ENCODE data around the gene MAGEB2. TPM values are rescaled to one million over a fixed set of nuclear protein-coding genes. Genes with fewer than 3 reads are reported as not detected.

Gene MAGEB2
- polyA plus RNA-seq, 3 donors from 2014 or later = not detected

- H3K27me3 Mint-ChIP-seq (ENCODE audit: low read depth in 3 of 3) = peaks cover 2 to 6% (median 2%) of the 10 kb centered on the region in 3 donors
- peaks cover 0 to 6% (median 0%) of the 10 kb centered on the region in 6 donors for H3K9me3 Mint-ChIP-seq
- H3K27ac Mint-ChIP-seq = no peak within 1 kb of the TSS
- no peak within 1 kb of the TSS for H3K4me3 Mint-ChIP-seq
- H3K36me3 Mint-ChIP-seq = no peaks in the 10 kb centered on the region
- H3K4me1 Mint-ChIP-seq = no peaks in the 10 kb centered on the region
- DNase-seq = no peak
Observed at GRCh38 chrX:30241724-30242415, 26.5 kb downstream of the MAGEB2 start, which contains the start of gene MAGEB4. Gene MAGEB4, plus strand, starts transcription at chrX:30242000. Its CDS starts 136 bp downstream, at chrX:30242136.

GRCh38 chrX:30246769-30247489 lies 31.6 kb downstream of the MAGEB2 start, which contains the start of gene MAGEB1:
Gene MAGEB1, plus strand, starts transcription at chrX:30247146. Its CDS starts 3,348 bp downstream, at chrX:30250494.
- no peak within 1 kb of the TSS for H3K4me3 Mint-ChIP-seq
- peaks cover 2 to 8% (median 2%) of the 10 kb centered on the region in 3 donors for H3K27me3 Mint-ChIP-seq (ENCODE audit: low read depth in 3 of 3)
- H3K36me3 Mint-ChIP-seq = no peaks in the 10 kb centered on the region
- no peak for DNase-seq
- H3K4me1 Mint-ChIP-seq = no peaks in the 10 kb centered on the region
- H3K27ac Mint-ChIP-seq = no peak within 1 kb of the TSS
- peaks cover 0 to 6% (median 0%) of the 10 kb centered on the region in 6 donors for H3K9me3 Mint-ChIP-seq

- Mint-ChIP-seq H3K9me3 (peaks cover 0 to 6% (median 0%) of the 10 kb centered on the region in 6 donors), H3K36me3 (no peaks in the 10 kb centered on the region), H3K27ac (no peak overlapping the region), H3K4me1 (no peaks in the 10 kb centered on the region), H3K27me3 (ENCODE audit: low read depth in 3 of 3) (peaks cover 2 to 4% (median 4%) of the 10 kb centered on the region in 3 donors), H3K4me3 (no peak overlapping the region)
- no peak for DNase-seq
Observed at GRCh38 chrX:30248854-30249253, 33.5 kb downstream of the MAGEB2 start.

GRCh38 chrX:30253257-30253656 lies 37.9 kb downstream of the MAGEB2 start:
- Mint-ChIP-seq H3K9me3 (peaks cover 2 to 11% (median 4%) of the 10 kb centered on the region in 6 donors), H3K27ac (no peak overlapping the region), H3K4me1 (no peaks in the 10 kb centered on the region), H3K27me3 (ENCODE audit: low read depth in 3 of 3) (peaks cover 1 to 4% (median 4%) of the 10 kb centered on the region in 3 donors), H3K4me3 (no peak overlapping the region), H3K36me3 (no peaks in the 10 kb centered on the region)
- DNase-seq = no peak

GRCh38 chrX:30259927-30260326 lies 44.6 kb downstream of the MAGEB2 start:
- H3K27me3 Mint-ChIP-seq (ENCODE audit: low read depth in 3 of 3) = peaks cover 0 to 1% (median 0%) of the 10 kb centered on the region in 3 donors
- DNase-seq = no peak
- H3K36me3 Mint-ChIP-seq = no peaks in the 10 kb centered on the region
- peaks cover 2 to 5% (median 4%) of the 10 kb centered on the region in 6 donors for H3K9me3 Mint-ChIP-seq
- H3K4me3 Mint-ChIP-seq = no peak overlapping the region
- no peak overlapping the region for H3K27ac Mint-ChIP-seq
- H3K4me1 Mint-ChIP-seq = no peaks in the 10 kb centered on the region

GRCh38 chrX:30261012-30261411 lies 45.6 kb downstream of the MAGEB2 start:
- H3K4me3 Mint-ChIP-seq = no peak overlapping the region
- H3K4me1 Mint-ChIP-seq = no peaks in the 10 kb centered on the region
- peaks cover 0 to 3% (median 0%) of the 10 kb centered on the region in 6 donors for H3K9me3 Mint-ChIP-seq
- no peaks in the 10 kb centered on the region for H3K36me3 Mint-ChIP-seq
- no peak overlapping the region for H3K27ac Mint-ChIP-seq
- peaks cover 0 to 2% (median 1%) of the 10 kb centered on the region in 3 donors for H3K27me3 Mint-ChIP-seq (ENCODE audit: low read depth in 3 of 3)
- DNase-seq = no peak

- Mint-ChIP-seq H3K4me1 (no peaks in the 10 kb centered on the region), H3K36me3 (no peaks in the 10 kb centered on the region), H3K4me3 (no peak overlapping the region), H3K27ac (no peak overlapping the region), H3K27me3 (ENCODE audit: low read depth in 3 of 3) (peaks cover 0 to 2% (median 0%) of the 10 kb centered on the region in 3 donors), H3K9me3 (no peaks in the 10 kb centered on the region)
- no peak for DNase-seq
Observed at GRCh38 chrX:30262763-30263162, 47.4 kb downstream of the MAGEB2 start.

Other genes starting within 250 kb of the MAGEB2 start
- gene MAGEB3, start 15.1 kb downstream of the MAGEB2 start, polyA plus RNA-seq = not detected
- not detected for gene MAGEB4, start 26.4 kb downstream of the MAGEB2 start, polyA plus RNA-seq
- not detected for gene MAGEB1, start 31.6 kb downstream of the MAGEB2 start, polyA plus RNA-seq
- not detected for gene NR0B1, start 93.8 kb downstream of the MAGEB2 start, polyA plus RNA-seq

Measured in immature natural killer cell (primary cell).